Measurements from ENCODE around the gene UBN1.

The UBN1 gene

DNA sequence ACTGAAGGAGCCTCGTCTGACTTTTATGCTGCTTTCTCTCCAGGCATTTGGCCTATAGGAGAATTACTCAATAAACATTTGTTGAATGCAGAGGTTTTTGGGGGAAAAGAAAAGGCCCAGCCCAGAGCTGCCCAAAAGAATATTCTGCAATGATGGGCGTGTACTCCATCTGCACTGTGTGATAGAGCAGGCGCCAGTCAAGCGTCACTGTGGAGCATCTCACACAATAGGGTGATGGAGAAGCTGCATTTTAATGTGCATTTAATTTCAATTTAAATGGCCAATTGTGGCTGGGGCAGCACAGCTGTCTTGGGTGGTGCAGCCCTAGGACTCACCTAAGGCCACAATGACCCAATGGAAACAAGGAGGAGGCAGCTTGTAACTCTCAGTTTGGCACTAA, 20.8 kb upstream of the UBN1 start:
- no peak for DNase-seq

DNA sequence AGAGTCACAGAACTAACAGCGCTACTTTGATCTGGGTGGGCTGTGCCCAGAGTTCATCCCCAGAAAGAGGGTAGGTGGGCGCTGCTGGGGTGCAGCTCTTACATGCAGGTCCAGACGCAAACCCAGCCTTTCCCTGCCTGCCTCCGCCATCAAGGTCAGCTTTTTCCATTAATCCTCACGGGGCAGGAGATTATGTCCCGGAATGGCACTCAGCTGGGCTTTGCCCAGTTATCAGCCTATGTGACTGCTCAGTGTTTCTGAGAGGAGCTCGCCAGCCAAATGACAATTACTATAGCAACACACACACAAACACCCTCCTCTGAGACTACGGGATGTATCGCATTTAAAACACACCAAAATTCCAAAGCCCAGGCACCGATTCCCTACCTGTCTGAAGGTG, 20.3 kb upstream of the UBN1 start:
- no peak for DNase-seq

DNA sequence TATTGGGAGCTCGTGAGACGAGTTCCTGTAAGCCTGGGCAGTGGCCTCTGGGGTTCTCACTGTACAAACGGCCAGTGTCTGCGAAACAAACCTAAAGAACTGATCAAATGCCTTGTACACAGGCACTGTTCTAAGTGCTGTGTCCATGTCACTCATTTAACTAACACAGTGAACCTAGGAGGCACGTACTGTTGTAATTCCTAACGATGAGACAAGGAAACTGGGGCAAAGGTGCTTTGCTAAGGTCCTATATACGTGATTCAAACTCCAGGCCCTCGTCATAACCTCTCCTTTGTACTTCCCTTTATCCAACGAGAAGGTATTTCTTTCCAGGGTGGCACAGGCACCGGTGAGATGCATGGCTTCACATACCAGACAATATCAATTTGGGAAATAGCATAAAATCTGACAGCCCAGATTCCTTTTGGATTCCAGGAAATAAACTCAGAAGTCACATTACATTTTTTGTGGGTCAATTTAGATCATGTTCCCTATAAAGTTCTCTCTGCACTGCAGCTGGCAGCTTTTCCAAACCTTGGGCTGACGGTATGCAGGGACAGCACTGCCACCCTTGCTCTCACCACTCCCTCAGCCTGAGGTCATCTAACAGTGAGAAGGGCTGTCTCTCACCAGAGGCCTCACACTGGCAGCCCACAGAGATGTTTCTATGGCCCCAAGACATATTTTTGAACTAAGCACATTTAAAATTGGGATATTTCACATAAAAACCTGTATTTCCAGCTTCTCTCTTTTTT, 18.5 kb upstream of the UBN1 start:
- DNase-seq, result no peak

DNA sequence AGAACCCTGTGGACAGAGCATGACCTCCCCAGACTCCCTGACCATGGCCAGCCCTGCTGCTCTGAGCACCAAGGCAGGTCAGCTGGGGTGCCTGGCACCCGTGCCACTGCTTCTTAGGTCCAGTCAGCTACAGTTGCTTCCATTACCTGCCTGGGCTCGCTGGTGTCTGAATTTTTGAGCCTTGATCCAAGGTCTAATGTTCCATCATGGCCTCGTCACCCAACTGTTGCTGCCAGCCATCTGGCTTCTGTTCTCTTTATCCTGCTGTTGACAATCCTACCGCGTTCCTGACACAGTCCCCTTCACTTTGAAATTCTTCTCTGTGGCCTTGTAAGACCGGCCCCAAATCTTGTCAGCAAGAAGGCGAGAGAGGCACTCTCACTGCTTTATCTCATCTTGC, 16.9 kb upstream of the UBN1 start:
- no peak for DNase-seq

DNA sequence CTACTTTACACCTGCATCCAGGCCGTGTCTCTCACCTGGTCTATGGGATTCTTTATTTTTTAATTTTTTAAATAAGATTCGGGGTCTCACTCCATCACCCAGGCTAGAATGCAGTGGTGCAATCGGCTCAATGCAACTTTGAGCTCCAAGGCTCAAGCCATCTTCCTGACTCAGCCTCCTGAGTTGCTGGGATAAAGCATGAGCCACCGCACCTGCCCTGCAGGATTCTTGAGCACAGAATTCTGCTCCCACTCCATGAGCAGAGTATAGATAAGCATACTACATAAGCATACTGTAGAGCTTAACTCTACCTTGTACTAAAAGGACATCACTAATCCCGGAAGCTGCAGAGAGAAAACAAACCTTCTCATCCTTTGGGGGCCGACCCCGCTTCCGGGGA, 15.7 kb upstream of the UBN1 start:
- DNase-seq, result no peak

DNA sequence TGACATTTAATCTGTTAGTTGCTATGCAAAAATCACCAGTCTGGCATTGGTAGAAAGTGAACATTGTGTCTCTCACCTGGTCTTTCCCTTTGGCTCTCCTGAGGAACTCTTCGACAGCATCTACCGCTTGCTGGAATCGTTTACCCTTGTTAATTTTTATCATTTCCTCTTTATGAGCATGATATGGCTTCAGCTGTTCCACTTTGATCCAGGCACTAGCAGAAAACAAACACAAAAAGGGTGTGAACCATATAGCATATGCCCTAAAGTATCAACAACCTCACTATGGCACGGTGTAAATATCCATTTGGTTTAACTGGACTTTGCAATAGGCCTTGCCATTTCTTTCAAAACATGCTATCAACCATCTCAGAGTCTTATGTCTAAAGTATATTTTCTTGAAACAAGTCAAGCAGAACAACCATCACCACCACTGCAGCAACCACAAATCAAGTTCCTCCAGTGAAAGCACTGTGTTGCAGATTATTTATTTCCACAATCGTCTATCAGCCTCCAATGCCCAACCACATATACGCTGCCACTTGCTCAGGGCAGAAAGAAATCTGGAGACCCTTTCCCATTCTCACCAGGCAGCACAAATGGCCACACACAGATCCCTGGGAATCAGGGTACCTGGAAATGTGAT, 14.5 kb upstream of the UBN1 start:
- no peak for DNase-seq

DNA sequence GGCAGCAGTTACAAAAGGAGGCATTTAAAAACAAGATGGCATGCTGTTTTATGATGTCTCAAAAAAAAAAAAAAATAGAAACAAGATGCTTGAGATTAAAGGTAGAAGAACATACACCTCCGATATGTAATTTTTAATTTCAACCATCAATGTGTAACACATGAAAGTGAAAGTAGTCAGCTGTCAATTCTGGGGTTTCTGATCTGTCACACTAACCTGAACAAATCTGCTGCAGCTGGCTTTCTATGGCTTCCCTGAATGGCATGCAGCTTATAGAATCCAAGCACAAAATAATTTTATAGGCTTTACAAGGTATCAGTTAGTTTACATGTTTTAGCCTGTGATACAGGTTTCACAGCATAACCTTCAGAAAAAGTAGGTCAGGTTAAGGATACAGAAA, 13.7 kb upstream of the UBN1 start:
- DNase-seq, result no peak

DNA sequence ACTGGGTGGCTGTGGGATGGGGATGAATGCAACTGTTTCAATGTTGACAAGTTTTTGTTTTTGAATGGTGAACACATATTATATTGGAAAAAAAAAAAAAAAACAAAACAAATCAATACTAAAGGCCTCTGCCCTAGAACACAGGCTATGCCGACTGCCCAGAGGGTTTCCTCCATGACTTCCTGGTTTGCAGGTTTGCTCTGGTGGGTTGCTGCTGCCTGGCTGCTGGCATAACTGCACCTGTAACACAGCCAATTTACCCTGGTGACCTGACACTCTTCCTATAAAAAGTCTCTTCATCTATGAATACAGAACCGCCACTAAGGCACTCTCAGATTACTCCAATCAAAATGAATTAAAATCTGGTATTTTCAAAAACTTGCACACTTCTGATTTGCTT, 10.6 kb upstream of the UBN1 start:
- DNase-seq, result no peak

DNA sequence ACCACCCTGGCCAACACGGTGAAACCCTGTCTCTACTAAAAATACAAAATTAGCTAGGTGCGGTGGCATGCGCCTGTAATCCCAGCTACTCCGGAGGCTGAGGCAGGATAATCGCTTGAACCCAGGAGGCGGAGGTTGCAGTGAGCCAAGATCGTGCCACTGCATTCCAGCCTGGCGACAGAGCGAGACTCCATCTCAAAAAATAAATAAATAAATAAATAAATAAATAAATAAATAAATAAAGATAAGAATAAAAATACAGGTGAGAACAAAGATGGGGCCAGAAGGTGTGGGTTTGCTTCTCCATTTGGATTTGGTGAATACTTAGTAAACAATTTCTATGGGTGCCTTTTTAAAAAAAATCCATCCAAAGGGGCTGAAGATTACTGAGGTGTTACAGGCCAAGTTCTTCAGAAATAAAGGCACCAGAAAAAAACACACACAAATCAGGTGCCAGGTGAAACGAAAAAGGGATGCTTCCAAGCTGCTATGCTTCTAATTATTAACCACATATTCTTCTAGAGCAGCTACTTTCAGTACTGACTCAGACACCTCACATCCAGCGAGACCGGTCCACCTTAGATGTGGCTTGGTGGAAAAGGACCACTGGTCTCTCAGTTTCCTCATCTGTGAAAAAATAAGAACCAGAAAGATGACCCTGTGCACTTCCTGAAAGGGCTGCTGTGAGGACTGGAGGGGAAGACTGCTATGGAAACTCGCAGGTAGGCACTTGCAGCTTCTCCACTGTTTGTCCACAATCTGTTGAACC, 9.4 kb upstream of the UBN1 start:
- DNase-seq, result no peak

DNA sequence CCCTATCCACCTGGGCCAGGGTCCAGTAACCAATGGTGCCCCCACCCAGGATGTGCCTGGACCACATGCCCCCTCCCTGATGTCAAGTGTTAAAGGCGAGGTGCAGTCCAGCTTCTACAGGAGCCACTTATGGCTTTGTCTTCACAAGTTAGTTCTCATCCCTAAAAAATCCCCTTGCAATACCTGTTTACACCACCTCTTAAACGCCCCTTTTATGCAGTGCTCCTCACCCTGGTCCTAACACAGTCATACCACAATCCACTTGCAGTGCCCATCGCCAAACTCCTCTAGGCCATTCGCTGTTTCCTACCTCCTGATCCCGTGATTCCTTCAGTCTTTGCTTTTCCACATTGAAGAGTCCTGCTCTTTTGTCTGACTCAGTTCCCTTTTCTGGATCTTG, 7.3 kb upstream of the UBN1 start:
- DNase-seq, result no peak

DNA sequence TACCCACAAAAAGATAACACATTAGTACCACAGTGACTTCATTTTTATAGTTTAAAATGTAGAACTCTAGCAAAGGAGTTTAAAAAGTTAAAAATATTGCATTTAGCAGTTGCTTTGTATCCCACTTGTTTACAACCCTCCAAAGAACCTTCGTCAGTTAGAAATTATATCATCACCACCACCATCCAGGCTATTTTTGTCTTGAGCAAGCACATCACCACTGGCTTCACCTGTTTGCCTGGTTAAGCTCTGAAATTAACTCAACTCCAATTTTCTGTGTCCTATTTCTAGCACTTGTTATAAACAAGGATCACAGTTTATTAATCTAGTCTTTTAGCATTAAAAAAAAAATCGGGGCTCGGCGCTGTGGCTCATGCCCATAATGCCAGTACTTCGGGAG, 6.3 kb upstream of the UBN1 start:
- DNase-seq, result no peak

DNA sequence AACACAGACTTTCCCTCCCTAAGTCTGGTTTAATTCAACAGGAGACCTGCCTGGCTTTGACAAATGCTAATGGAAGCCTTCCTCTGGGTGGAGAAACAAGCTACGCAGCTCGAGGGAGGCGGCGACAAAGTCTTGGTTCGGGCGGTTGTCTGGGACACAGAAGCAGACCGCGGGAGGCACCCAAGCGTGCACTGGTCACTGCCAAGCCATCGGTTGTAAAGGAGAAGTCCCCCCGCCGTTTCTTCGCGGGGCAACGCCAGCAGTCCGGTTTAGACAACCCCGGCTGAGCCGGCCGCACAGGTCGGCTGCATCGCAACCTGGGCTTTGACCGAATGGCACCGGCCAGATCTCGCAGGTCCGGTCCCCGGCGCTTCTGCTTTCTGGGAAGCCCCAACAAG, 779 bp upstream of the UBN1 start:
- DNase-seq, result no peak

DNA sequence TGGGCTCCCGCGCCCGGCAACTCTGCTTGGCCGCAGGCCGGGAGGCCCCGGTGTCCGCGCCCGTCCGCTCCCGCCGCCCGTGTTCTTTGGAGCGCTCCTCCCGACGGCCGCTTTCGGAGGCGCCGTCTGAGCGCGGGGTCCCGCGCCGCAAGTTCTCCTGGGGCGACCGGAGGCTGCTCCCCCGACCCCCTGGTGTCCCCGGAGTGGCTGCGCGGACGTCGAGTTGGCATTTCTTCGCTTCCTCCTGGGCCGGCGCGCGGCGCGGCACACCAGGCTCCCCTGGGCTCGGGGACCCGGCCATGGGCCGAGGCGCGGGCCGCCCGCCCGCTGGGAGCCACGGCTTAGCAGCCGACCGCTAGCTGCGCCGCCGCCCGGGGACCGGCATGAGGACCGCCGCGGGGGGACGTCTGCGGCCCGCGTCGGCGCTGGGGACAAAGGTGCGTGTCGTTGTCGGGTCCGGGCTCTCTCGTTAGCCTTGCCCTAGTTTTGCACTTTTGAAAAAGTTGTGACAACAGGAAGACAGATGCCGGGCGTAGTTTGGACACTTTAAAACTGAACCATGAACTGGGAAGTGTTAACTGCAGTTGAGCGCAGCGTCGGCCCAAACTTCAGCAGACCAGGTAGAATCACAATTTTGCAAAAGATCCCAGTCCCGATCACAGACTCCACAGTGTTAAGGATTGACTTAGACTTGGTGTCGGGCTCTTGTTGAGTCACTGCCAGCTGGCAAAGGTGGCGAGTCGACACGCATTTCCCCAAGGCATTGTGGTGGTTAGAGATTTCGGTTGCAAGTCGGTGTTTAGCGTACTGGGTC, 700 bp downstream of the UBN1 start:
- DNase-seq, result peak; percentile 52

DNA sequence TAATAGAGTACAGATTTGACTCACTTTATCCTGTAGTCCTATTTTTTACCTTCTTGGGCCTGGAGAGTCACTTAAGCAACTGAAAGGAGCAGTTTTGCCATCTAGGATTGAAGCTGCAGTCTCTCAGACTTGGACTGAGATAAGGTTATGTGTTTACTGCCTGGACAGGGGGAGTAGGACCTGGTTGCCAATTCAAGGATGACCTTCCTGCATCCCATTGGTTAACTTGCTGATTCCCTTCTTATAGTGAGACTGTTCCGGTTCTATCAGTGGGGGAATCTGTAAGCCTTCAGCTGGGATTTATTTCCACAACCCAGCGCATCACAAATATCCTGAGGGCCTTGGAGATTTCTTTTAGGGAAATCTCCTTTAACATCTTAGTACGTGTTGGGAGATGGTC, 2.9 kb downstream of the UBN1 start:
- DNase-seq, result no peak

DNA sequence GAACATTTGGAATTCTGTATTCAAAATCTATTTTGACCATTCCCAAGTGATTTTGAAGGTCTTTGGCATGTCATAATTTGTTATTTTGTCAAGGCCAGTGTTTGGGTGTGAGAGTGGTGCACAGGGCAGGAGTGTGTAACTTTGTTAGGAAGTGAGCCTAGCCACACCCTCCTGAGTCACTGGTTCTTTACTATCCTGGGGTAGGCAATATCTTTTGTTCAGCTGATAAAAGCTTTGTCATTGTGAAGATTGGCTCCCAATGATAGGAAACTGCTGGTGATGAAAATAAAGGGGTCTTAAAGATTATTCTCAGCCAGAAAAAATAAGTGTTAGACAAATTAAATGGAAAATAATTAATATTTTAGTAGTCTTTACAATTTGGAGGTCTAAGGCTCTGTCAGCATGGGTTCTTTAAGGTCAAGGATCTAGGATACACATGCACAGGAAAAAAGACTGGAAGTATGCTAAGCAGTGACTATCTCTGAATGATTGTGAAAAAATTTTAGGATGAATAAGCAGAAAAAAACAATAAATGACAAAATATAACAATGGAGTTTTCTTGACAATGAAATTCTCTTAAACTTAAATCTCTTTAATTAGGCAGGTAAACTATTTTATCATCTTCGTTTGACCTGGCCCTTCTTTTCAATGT, 5.1 kb downstream of the UBN1 start:
- no peak for DNase-seq

DNA sequence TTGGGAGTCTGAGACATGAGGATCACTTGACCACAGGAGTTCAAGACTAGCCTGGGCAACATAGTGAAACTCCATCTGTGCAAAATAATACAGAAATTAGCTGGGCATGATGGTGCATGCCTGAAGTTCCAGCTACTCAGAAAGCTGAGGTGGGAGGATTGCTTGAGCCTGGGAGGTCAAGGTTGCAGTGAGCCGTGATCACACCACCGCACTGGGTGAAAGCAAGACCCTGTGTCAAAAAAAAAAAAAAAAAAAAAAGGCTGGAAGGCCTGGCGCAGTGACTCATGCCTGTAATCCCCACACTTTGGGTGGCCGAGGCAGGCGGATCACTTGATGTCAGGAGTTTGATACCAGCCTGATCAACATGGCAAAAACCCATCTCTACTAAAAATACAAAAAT, 8.1 kb downstream of the UBN1 start:
- no peak for DNase-seq

DNA sequence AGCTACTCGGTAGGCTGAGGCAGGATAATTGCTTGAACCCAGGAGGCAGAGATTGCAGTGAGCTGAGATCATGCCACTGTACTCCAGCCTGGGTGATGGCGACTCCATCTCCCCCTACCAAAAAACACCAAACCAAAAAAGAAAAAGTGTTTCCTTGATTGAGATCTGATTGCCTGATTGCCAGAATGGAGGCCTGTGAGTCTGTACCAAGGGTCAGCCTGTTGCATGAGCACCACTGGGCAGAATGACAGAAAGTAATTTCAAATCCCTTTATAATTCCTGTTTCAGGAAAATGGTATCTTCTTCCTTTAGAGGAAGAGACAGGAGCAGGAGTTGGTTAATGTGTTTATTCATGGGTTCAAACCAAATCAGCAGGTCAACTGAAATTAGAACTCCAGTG, 8.5 kb downstream of the UBN1 start:
- no peak for DNase-seq

DNA sequence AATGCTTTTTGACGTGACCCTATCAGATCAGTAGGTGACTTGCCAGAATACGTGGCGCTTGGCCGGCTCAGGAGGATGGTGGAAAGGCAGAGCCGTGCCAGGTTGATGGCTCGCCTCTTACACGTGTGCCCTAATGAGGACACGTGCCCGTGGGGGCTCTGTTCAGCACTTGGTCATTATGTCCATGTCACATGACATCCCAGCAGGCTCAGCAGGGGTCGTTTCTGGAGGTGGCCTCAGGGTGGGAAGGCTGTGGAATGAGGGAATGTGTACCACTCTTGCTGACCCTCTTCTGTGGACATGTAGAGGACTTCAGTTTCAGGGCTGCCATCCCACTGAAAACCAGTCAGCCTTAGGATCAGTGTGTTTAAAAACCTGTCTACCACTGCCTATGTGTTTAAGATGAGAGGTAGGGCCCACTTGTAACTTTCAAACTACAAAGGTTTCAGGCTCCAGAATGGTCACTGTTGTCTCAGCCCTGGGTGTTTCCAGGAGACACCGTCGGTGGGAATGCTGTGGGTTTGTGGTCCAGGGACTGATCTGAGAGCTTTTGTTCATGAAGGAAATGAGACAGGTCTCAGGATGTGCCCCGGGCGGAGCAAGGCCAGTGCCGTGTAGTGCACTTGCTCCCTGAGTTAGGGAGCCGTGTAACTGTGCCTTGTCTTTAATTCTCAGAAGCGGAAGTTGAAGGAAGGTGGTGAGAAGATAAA, 12.1 kb downstream of the UBN1 start:
- no peak for DNase-seq

DNA sequence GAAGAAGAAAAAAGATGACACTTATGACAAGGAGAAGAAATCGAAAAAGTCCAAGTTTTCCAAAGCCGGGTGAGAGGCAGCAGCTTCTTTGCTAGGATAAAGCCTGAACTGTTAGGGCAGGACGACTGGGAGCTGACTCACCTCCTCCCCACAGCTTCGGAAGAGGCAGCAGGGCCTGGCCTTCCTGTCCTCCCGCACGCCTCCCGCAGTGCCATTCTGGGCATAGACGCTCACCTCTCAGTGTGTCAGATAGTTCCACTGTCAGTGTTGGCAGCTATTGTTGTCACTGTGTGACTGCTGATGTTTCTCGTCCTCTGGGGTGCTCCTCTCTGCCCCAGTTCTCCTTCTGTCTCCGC, 12.6 kb downstream of the UBN1 start:
- no peak for DNase-seq

DNA sequence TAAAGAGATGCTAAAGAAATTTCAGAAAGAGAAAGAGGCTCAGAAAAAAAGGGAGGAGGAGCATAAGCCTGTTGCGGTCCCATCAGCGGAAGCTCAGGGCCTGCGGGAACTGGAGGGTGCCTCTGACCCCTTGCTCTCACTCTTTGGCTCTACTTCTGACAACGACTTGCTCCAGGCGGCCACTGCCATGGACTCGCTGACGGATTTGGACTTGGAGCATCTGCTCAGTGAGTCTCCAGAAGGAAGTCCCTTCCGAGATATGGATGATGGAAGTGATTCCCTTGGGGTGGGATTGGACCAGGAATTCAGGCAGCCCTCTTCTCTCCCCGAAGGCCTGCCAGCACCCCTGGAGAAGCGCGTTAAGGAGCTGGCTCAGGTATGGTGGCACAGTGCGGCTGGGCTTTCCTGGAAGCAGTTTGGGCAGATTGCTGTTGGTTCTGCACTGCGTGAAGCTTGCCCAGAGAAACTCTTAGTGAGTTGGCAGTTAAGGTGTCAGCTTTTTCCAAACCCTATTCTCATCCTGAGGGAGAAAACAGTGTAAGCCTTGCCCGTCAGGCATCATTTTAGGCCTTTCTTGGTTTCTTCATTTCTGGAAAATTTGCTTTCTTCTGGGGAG, 13.6 kb downstream of the UBN1 start:
- DNase-seq, result no peak

DNA sequence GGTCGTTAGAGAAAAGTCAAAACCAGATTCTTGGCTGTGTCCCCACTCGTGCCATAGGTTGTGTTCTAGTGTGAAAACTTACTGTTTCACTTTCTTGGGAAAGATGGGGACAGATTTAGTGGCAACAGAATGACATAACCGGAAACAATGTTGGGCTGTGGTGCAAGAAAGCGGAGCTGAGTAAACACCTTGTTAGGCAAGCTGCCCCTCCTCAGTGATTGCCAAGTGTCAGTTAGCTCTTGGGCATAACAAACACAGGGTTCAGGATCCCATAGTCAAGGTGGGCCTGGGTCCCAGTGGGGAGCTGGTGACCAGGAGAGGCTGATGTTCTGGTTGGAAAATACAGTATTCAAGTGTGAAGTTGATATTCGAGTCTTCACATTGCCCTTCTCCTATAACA, 15.4 kb downstream of the UBN1 start:
- no peak for DNase-seq

DNA sequence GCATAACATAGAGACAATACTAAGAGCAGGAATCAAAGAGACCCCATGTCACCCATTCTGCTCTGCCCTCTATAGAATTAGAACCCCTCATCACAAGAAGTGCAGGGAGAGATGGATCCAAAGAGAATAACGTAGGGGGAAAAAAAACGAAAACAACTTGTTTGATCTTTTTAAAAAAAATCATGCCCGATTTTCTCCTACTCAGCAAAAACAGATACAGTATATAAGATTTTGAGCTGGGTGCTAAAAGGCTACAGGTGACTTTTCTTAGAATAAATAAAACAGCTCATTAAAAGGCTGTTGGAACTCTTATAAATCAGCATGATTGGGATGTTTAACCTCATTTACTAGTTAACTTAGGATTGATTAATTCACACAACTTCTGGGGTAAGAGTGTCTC, 17.4 kb downstream of the UBN1 start:
- DNase-seq, result no peak
